GM18502 (cell line): ENCODE data around the gene EFNB2.

Source experiments
- ATAC-seq: cut with Tn5 transposase; IDR thresholded peaks from one replicate; pipeline ENCODE4 v1.9.1; 2021; ENCODE audit warnings: mild to moderate bottlenecking; ENCODE audit not compliant: unreplicated experiment, poor library complexity

The EFNB2 gene

GRCh38 chr13:106467427-106468122, 67.9 kb downstream of the EFNB2 start:
- ATAC-seq: no peak

GRCh38 chr13:106466691-106467426, 68.6 kb downstream of the EFNB2 start:
- no peak for ATAC-seq

GRCh38 chr13:106464076-106464475, 71.4 kb downstream of the EFNB2 start:
- no peak for ATAC-seq

GRCh38 chr13:106462710-106463109, 72.8 kb downstream of the EFNB2 start:
- ATAC-seq: no peak

GRCh38 chr13:106455777-106456176, 79.7 kb downstream of the EFNB2 start:
- no peak for ATAC-seq

GRCh38 chr13:106455190-106455589, 80.3 kb downstream of the EFNB2 start:
- no peak for ATAC-seq

- ATAC-seq: no peak
These were observed 82.4 kb downstream of the EFNB2 start for GRCh38 chr13:106453101-106453500.

GRCh38 chr13:106450991-106451390, 84.5 kb downstream of the EFNB2 start:
- no peak for ATAC-seq

- no peak for ATAC-seq
These were observed 86.4 kb downstream of the EFNB2 start for GRCh38 chr13:106449096-106449495.

- no peak for ATAC-seq
These were observed 89.5 kb downstream of the EFNB2 start for GRCh38 chr13:106445996-106446395.

GRCh38 chr13:106443607-106444322, 91.7 kb downstream of the EFNB2 start:
- no peak for ATAC-seq

GRCh38 chr13:106440866-106441265, 94.6 kb downstream of the EFNB2 start:
- no peak for ATAC-seq
